Testis (tissue), 3 donors: Measurements from ENCODE around the gene ATL1. TPM values are rescaled to one million over a fixed set of nuclear protein-coding genes. Genes with fewer than 3 reads are reported as not detected.

Experiments
- DNase-seq: peaks from one replicate; pipeline ENCODE4 v3.0.0-alpha.2; 2019
- H3K27ac ChIP-seq, 2 donors: fragments of 200-600 bp; sonication (generic); one replicate each; pipeline ENCODE4 v1.5.1; 2019
- H3K27me3 ChIP-seq: fragments of 200-600 bp; sonication (generic); one replicate; pipeline ENCODE4 v1.5.1; 2019
- H3K36me3 ChIP-seq: fragments of 200-600 bp; sonication (generic); one replicate; pipeline ENCODE4 v1.5.1; 2017; ENCODE audit warnings: low read depth; ENCODE audit errors: missing control alignments
- H3K4me1 ChIP-seq: fragments of 200-600 bp; sonication (generic); one replicate; pipeline ENCODE4 v1.5.1; 2019
- H3K4me3 ChIP-seq, 2 donors: fragments of 200-600 bp; sonication (generic); one replicate each; pipeline ENCODE4 v1.5.1; 2017 to 2019
- H3K9me3 ChIP-seq: fragments of 200-600 bp; sonication (generic); one replicate; pipeline ENCODE4 v1.5.1; 2017
- CTCF ChIP-seq, 3 experiments: fragments of 450-650 bp in 2 of 3; fragments of 200-600 bp in 1 of 3; sonication (generic) in 1 of 3; IDR thresholded peaks; one replicate each; pipeline ENCODE4 v1.5.1; 2016 to 2019; ENCODE audit warnings: antibody characterized with exemption in 3 of 3, mild to moderate bottlenecking in 2 of 3, moderate library complexity in 1 of 3
- POLR2A ChIP-seq: fragments of 450-650 bp; IDR thresholded peaks from one replicate; pipeline ENCODE4 v1.6.1; 2017; ENCODE audit warnings: antibody characterized with exemption, mild to moderate bottlenecking, moderate library complexity
- WGBS, 2 donors: methylation state at CpG; one replicate each; pipeline ENCODE4 v1.1.5; 2018; 5-methylcytosine and 5-hydroxymethylcytosine counted together
- intact Hi-C: fragments of 100-400 bp; cut with DNase I; formaldehyde crosslinking; loops from one replicate; pipeline ENCODE4 v1.15.1; 2023; ENCODE audit warnings: low total_unique reads
- polyA plus RNA-seq: library from polyadenylated mRNA; stranded (reverse); fragments of 350-450 nt; fragmentation: Illumina TruSeq; extraction: RNeasy Lipid Tissue Mini Kit (QIAGEN cat#74804); gene quantifications from one replicate; pipeline ENCODE4 v1.2.3, GENCODE V29; 2014; ENCODE audit warnings: low read depth, low replicate concordance; ENCODE audit not compliant: insufficient read depth
- total RNA-seq, 2 donors: library from RNA; depleted of rRNA; stranded (reverse); fragments of >200 nt; gene quantifications; one replicate each; pipeline ENCODE4 v1.2.3, GENCODE V29; 2016

Gene ATL1
- total and polyA plus RNA-seq, 3 donors from 2014 or later: 10.0 to 25.1 (median 14.4) TPM

GRCh38 chr14:50524731-50525515, 35.0 kb upstream of the ATL1 start:
- no peak overlapping the region for H3K27ac ChIP-seq
- H3K4me1 ChIP-seq: peaks cover 3% of the 10 kb centered on the region
- no peak for DNase-seq
- intact Hi-C loops: no loop called here
- no peaks in the 10 kb centered on the region for H3K36me3 ChIP-seq
- no peak overlapping the region for H3K4me3 ChIP-seq
- H3K9me3 ChIP-seq: no peaks in the 10 kb centered on the region
- TF ChIP-seq POLR2A (no peak), CTCF (IDR thresholded peaks at IDR 0.05) (no peak)
- H3K27me3 ChIP-seq: no peaks in the 10 kb centered on the region
- WGBS, 2 donors: 85 to 93% methylated on average over 6 of the region's 6 CpGs

DNA sequence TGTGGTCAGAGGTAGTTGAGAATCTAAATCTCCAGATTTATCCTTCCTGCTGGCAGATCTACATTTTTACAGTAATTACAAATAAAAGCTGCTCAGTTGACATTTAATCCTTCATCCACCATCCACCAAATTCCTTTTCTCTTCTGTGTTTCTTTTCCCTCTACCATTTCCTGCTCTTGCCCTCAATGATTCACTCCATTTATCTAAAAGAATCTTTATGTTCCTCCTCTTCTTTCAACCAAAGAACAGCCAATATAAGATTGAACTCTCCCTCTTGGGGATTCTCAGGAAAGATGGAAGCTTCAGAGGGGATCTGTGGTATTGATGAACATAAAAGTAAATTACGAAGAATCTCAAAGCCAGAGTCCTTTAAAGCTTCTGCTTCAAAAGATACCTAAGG, 31.9 kb upstream of the ATL1 start:
- intact Hi-C loops: no loop called here

DNA sequence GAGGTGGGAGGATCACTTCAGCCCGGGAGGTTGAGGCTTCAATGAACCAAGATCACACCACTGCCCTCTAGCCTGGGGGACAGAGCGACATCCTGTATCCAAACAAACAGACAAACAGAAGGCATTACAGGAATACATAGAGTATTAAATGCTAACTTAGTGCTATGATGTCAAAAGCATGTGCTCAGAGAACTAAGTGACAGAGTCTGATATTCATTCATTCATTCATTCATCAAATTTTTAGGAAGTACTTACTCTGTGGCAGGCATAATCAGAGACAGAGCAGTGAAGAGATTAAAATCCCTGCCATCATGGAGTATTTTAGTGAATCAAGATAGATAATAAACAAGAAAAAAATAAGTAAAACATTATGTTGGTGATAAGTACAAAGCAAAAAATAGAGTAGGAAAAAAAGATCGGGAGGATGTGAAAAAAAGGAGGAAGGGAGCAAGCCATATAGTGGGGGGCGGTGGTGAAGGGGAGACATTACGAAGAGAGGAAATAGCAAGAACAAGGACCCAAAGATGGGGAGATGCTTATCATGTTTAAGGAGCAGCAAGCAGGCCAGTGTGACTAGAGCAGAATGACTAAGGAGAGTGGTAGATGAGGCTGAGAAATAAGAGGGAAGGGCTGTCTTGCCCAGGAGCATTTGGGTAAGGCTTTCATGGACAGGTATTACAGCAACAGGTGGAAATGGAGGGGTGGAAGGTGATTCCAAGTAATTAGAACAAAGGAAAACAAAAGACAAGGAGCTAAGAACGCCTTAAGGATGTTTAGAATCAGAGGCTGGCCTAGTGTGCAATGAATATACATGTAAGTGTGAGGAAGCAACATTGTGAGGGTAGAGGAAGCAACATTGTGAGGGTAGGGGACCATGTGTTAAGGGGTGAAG, 30.4 kb upstream of the ATL1 start:
- Histone ChIP-seq H3K9me3 (no peaks in the 10 kb centered on the region), H3K4me3 (no peak overlapping the region), H3K27ac (no peak overlapping the region), H3K27me3 (no peaks in the 10 kb centered on the region), H3K4me1 (peaks cover 8% of the 10 kb centered on the region), H3K36me3 (no peaks in the 10 kb centered on the region)
- WGBS, 2 donors: 72 to 80% methylated on average over 6 of the region's 6 CpGs
- intact Hi-C loops: loop anchor here (10.0 kb wide), 1 partner anchor 215 kb away; the partner anchor contains the start of genes DMAC2L and L2HGDH
- no peak for DNase-seq
- TF ChIP-seq POLR2A (no peak), CTCF (IDR thresholded peaks at IDR 0.05) (no peak)

More for the DNA sequence above, 31.9 kb upstream of the ATL1 start:
- no peaks in the 10 kb centered on the region for H3K36me3 ChIP-seq
- H3K4me3 ChIP-seq: no peak overlapping the region
- TF ChIP-seq CTCF (IDR thresholded peaks at IDR 0.05) (no peak), POLR2A (no peak)
- DNase-seq: no peak
- no peak overlapping the region for H3K27ac ChIP-seq
- H3K9me3 ChIP-seq: no peaks in the 10 kb centered on the region
- WGBS, 2 donors: 92 to 94% methylated on average over 1 of the region's 1 CpG
- peaks cover 6% of the 10 kb centered on the region for H3K4me1 ChIP-seq
- no peaks in the 10 kb centered on the region for H3K27me3 ChIP-seq

- Histone ChIP-seq H3K36me3 (no peaks in the 10 kb centered on the region), H3K27ac (no peak overlapping the region), H3K4me3 (no peak overlapping the region), H3K9me3 (no peaks in the 10 kb centered on the region), H3K27me3 (no peaks in the 10 kb centered on the region), H3K4me1 (peaks cover 8% of the 10 kb centered on the region)
- WGBS, 2 donors: 31 to 51% methylated on average over 1 of the region's 1 CpG
- intact Hi-C loops: loop anchor here (10.0 kb wide), 1 partner anchor 216 kb away; the partner anchor contains the start of genes DMAC2L and L2HGDH
- DNase-seq: no peak
- TF ChIP-seq POLR2A: no peak
- TF ChIP-seq CTCF (IDR thresholded peaks at IDR 0.05): no peak
Observed at GRCh38 chr14:50530358-50530757, 29.6 kb upstream of the ATL1 start.
